ENCODE data around the gene SPRR3.

Gene SPRR3

GRCh38 chr1:153001382-153001781, at the start of gene SPRR3:
TSS of gene SPRR3 (plus strand) at chr1:153001749. CDS start at chr1:153003021, 1,272 bp downstream.
- DNase-seq: no peak

DNA sequence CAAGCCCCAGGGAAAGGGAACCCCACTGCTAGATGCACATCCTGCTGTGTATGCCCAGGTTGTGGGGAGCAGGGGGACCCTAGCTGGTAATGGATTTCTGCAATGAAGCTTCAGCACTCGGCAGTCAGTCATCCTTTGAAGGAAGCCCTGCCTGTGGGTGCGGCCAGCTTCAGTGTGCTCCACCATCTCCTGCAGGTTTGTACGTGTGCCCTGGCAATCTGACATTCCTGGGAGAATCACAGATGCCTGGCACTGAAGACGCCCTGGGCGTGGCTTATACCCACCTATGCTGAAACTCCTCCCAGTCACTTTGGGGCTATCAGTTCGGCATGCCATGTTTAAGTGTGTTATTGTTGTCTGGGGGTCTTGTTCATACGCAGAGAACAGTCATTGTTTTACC, 47.8 kb upstream of the SPRR3 start:
- DNase-seq: no peak

GRCh38 chr1:152954436-152954835, 47.1 kb upstream of the SPRR3 start:
- DNase-seq: no peak

- DNase-seq: no peak
These were observed 44.0 kb upstream of the SPRR3 start for GRCh38 chr1:152957561-152957960.

- DNase-seq: no peak
These were observed 42.3 kb upstream of the SPRR3 start for GRCh38 chr1:152959273-152959672.

DNA sequence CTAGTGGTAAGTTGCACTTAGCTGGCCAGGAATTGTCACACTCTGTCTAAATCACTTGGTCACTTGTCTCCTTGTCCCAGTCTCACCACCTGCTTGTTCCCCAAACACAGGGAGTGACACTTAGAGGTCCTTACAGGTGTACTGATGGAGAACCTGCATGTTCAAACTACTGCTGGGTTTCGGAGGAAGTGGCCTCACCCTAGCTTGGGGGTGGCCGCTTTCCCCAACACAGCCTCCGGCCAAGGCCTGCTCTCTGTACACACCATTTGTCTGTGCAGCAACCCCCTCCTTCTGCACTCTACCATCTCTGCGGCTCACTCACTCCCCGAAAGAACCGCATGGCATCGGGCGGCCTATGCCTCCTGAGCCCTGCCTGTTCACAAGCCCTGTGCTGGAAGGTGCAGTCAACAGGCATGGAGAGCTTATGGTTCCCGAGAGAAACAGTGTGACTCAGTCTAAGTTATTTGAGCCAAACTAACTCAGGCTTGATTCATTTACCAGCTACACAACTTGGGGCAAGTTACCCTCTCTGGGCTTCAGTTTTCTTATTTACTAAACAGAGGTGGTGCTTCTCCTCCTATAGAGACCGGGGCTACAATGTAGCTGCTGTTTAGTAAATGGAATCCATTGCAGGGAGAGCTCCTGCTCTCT, 41.6 kb upstream of the SPRR3 start:
- DNase-seq: no peak

- DNase-seq: no peak
These were observed 41.0 kb upstream of the SPRR3 start for GRCh38 chr1:152960452-152961044.

- DNase-seq: no peak
These were observed 40.2 kb upstream of the SPRR3 start for GRCh38 chr1:152961226-152961891.

- DNase-seq: no peak
These were observed 38.6 kb upstream of the SPRR3 start for GRCh38 chr1:152962876-152963415.

DNA sequence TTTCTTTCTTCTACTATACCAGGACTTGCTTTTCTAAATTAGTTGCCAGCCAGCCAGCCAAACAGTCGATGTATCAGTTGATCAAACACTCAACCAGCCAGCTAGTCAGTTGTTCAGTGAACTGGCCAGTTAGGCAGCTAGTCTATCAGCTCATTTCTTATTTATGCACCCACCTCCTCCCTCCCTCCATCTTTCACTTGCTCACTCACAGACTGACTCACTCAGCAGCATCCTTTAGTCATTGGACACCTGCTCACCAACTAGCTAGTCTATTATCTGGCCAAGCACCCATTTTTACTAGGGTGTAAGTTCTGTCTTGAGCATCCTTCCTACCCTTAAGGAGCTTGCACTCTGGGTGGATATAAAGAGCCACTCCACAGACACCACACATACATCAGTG, 37.0 kb upstream of the SPRR3 start:
- DNase-seq: no peak

DNA sequence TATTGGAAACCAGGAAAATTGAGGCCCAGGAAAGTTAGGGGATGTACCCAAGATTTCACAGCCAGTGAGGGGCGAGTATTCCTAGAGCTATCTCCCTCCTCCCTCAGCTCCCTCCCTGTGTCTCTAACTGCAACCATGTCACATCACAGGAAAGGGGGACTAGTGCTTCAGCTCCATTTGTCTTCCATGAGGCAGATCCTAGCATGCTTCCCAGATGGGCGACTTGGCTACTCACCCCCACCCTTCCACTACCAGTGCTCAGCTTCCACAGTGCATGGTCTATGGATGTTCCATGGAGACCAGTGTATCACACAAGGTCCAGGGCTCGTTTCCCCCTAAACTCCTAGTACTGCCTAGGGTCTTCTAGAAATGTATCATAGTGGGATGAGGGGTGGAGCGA, 35.7 kb upstream of the SPRR3 start:
- DNase-seq: no peak

DNA sequence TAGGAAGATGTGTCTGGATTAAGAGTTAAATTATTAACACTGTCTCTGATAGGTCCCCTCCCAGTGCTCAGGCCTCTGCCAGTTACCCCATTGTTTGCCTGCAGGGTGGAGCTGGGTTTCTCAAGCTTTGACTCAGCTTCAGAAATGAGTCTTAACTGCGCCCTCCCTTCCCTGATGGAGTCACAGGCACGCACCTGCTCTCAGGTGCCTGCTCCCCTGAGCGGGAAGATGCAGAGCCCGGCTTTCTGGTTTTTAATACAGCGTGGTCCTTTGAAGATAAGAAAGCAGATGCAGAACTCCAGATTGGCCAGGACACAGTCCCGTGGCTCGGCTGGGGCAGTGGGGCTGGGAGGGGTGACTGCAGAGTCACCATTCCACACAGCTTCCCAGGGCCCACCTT, 34.3 kb upstream of the SPRR3 start:
- DNase-seq: no peak

- DNase-seq: no peak
These were observed 33.3 kb upstream of the SPRR3 start for GRCh38 chr1:152968248-152968647.

GRCh38 chr1:152969036-152969435, 32.5 kb upstream of the SPRR3 start:
- DNase-seq: no peak

DNA sequence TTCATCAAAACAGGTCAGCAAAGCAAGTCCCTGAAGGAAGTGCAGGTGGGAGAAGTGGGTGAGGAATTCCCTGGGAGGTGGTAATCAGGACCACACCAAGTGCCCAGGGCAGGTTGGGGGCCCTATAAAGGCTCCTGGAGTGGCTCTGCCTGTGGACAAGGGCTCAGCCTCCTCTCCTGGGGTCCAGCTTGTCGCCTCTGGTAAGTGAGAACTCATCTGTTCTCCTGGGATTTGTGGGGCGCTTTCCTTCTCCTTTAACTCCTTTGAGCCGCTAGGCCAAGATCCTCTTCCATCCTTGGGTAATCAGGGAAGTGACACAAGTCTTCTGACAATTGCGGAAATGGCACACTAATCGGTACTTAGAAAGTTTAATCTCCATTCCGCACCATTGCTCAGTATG, 31.1 kb upstream of the SPRR3 start, which contains the start of gene SPRR4:
SPRR4 (plus strand) TSS at position 154 of the 400 bp plus-strand sequence. CDS start 1,243 bp downstream, outside the sequence.
- DNase-seq: no peak

GRCh38 chr1:152972196-152972886, 29.2 kb upstream of the SPRR3 start:
- no peak for DNase-seq

GRCh38 chr1:152976688-152977087, 24.9 kb upstream of the SPRR3 start:
- DNase-seq: no peak

- DNase-seq: no peak
These were observed 23.9 kb upstream of the SPRR3 start for GRCh38 chr1:152977614-152978013.

- no peak for DNase-seq
These were observed 20.9 kb upstream of the SPRR3 start for GRCh38 chr1:152980676-152981075.

- no peak for DNase-seq
These were observed 20.2 kb upstream of the SPRR3 start for GRCh38 chr1:152981146-152981871.

- no peak for DNase-seq
These were observed 19.5 kb upstream of the SPRR3 start for GRCh38 chr1:152982076-152982475.

- DNase-seq: no peak
These were observed 18.3 kb upstream of the SPRR3 start for GRCh38 chr1:152983234-152983633.

DNA sequence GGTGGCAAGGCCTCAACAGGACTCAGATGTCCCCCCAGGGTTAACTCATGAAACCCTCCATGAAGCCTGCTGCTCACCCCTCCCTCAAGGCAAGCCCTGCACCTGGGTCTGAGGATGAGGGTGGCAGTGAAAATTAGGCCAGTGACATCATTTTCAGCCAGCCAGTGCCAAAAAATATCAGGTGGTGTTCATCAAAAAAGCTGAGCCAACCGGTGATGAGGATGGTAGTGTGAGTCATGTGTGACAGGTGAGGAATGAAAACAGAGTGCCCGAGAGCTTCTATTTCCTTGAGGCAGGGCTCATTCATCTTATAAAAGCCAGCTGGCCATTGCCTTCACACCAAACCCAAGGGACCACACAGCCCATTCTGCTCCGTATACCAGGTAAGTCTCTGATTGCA, 17.8 kb upstream of the SPRR3 start, which contains the start of gene SPRR1A:
SPRR1A (plus strand) TSS at position 339 of the 400 bp plus-strand sequence. CDS start 1,150 bp downstream, outside the sequence.
- no peak for DNase-seq
